ENCODE results near the gene CYBB.

DNA sequence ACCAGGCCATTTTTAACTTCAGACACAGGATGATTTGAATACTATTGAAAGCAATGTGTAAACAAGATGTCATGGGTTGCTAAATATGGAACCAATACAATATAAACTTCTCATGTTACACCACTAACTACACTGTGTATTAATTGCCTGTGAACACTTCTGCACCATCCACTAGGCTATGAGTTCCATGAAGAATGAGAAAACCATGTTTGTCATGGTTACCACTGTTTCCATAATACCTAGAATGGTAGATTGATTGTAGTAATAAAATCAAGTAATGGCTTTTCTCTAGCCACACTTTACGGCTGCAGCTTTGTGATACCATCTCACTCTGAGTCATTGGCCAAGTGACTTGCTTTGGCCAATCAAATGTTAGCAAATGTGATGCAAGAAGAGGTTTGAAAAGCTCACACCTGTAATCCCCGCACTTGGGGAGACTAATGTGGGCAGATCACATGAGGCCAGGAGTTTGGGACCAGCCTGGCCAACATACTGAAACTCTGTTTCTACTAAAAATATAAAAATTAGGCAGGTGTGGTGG, 19.9 kb upstream of the CYBB start:
- no peak for TF ChIP-seq POLR2A (IDR thresholded peaks at IDR 0.05)
- TF ChIP-seq, protein P1, sequence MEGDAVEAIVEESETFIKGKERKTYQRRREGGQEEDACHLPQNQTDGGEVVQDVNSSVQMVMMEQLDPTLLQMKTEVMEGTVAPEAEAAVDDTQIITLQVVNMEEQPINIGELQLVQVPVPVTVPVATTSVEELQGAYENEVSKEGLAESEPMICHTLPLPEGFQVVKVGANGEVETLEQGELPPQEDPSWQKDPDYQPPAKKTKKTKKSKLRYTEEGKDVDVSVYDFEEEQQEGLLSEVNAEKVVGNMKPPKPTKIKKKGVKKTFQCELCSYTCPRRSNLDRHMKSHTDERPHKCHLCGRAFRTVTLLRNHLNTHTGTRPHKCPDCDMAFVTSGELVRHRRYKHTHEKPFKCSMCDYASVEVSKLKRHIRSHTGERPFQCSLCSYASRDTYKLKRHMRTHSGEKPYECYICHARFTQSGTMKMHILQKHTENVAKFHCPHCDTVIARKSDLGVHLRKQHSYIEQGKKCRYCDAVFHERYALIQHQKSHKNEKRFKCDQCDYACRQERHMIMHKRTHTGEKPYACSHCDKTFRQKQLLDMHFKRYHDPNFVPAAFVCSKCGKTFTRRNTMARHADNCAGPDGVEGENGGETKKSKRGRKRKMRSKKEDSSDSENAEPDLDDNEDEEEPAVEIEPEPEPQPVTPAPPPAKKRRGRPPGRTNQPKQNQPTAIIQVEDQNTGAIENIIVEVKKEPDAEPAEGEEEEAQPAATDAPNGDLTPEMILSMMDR (IDR thresholded peaks at IDR 0.05): no peak

All from testis (tissue), 2 donors.